ENCODE measurements around the gene SLC35E1. TPM values are rescaled to one million over a fixed set of nuclear protein-coding genes. Genes with fewer than 3 reads are reported as not detected.

SLC35E1 gene
- total RNA-seq, 1 experiment from 2014 or later = 49.1 TPM

DNA sequence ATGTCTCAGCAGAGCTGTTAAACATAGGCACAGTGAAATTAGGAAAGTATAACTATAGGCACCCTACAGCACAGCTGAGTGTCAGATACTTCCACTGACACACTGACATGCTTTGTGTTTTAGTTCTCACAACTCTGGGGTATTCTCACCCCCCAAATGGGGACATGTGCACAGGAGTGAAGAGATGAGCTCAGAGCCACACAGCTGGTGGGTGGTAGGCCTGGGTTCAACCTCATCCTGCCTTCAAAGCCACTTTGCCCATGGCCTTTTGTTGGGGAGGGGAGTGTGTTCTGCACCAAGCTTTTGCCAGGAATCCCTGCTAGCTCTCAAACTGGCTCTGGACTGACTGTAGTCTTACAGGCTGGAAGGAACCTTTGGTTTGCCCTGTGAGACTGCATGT, 1.7 kb upstream of the SLC35E1 start:
- H3K27me3 ChIP-seq (ENCODE audit: insufficient read depth, low read length) = no peaks in the 10 kb centered on the region
- no peak overlapping the region for H3K27ac ChIP-seq (ENCODE audit: low read depth, low read length)
- no peak for TF ChIP-seq POLR2A (IDR thresholded peaks at IDR 0.05; ENCODE audit: borderline replicate concordance, extremely low read depth, insufficient read depth, insufficient read length)
- no peak for TF ChIP-seq SP1 (IDR thresholded peaks at IDR 0.05; ENCODE audit: low read depth)
- TF ChIP-seq EZH2 (IDR thresholded peaks at IDR 0.05) = no peak
- TF ChIP-seq SRF (IDR thresholded peaks at IDR 0.05; ENCODE audit: low read depth) = no peak
- no peak for TF ChIP-seq TCF7L2 (IDR thresholded peaks at IDR 0.05; ENCODE audit: borderline replicate concordance, extremely low read depth, insufficient read depth, insufficient read length)
- TF ChIP-seq SIN3A (IDR thresholded peaks at IDR 0.05; ENCODE audit: low read depth) = no peak
- no peak for TF ChIP-seq ZFX (IDR thresholded peaks at IDR 0.05)
- TF ChIP-seq EGR1 (IDR thresholded peaks at IDR 0.05; ENCODE audit: low read depth) = no peak
- TF ChIP-seq JUND (IDR thresholded peaks at IDR 0.05) = no peak
- peaks cover 23 to 24% of the 10 kb centered on the region in 2 experiments; a peak in 3 of 4 replicates for H3K36me3 ChIP-seq (ENCODE audit: control insufficient read depth in 1 of 2, insufficient read depth in 2 of 2, low read length in 2 of 2)
- peak overlapping the region; percentile 85; the same call in 1 of the 2 replicates for H3K9ac ChIP-seq (ENCODE audit: low read length)
- H4K20me1 ChIP-seq (ENCODE audit: insufficient read depth) = no peaks in the 10 kb centered on the region
- DNase-seq (ENCODE audit: low read depth, low spot score) = no peak
- BruUV-seq (replicated peaks) = no TSS peak
- no peaks in the 10 kb centered on the region for H3K9me3 ChIP-seq (ENCODE audit: control insufficient read depth in 1 of 2, insufficient read depth in 1 of 2, low read depth in 1 of 2, low read length in 2 of 2)
- H3K4me3 ChIP-seq (replicated peaks in 1 of 2; ENCODE audit: low read depth in 1 of 2, low read length in 2 of 2) = peak overlapping the region in 1 of 2 experiments; percentile 87; a peak in 2 of 4 replicates
- ChIA-PET RAD21 (ENCODE audit: low non-redundant PET in 1 of 2, low total read pairs in 2 of 2, uncharacterized antibody in 2 of 2, unreplicated experiment in 2 of 2) (no interaction called here), CTCF (no interaction called here), POLR2A (interaction anchor here (1.2 to 1.8 kb wide), 2 partner anchors 11 to 54 kb away, joined by 3 to 6 read pairs; partner anchors contain the start of gene MED26)
- H2AFZ ChIP-seq (ENCODE audit: low read depth, low read length, poor library complexity, severe bottlenecking) = no peak overlapping the region
- H3K4me2 ChIP-seq (ENCODE audit: low read length) = peak overlapping the region; percentile 90
- H3K9me2 ChIP-seq (ENCODE audit: insufficient read depth) = no peaks in the 10 kb centered on the region
- ATAC-seq = no peak
- peaks cover 87% of the 10 kb centered on the region for H3K79me2 ChIP-seq (ENCODE audit: insufficient read depth, low read length)
- intact Hi-C loops (cut with micrococcal nuclease) = no loop called here
- peaks cover 12 to 38% of the 10 kb centered on the region in 2 experiments for H3K4me1 ChIP-seq (ENCODE audit: control insufficient read depth in 1 of 2, insufficient read depth in 2 of 2, low read length in 2 of 2)

DNA sequence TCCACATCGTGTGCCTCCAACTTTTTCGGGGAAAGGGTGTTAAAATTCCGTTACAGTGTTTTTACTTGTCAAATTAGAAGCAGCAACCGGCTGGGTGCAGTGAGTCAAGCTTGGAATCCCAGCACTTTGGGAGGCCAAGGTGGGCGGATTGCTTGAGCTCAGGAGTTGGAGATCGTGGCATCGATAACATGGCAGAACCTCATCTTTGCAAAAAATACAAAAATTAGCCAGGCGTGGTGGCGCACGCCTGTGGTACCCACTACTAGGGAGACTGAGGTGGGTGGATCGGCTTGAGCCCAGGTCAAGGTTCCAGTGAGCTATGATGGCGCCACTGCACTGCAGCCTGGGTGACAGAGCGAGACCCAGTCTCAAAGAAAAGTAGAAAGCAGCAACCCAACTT, 1.1 kb upstream of the SLC35E1 start:
- CTCF ChIA-PET = interaction anchor here (1.4 kb wide), 1 partner anchor 11 kb away, joined by 4 read pairs; no protein-coding TSS in a partner anchor
- Histone ChIP-seq H3K4me3 (replicated peaks in 1 of 2; ENCODE audit: low read depth in 1 of 2, low read length in 2 of 2) (peak overlapping the region; percentile 76 to 87), H3K9me3 (ENCODE audit: control insufficient read depth in 1 of 2, insufficient read depth in 1 of 2, low read depth in 1 of 2, low read length in 2 of 2) (no peaks in the 10 kb centered on the region), H2AFZ (ENCODE audit: low read depth, low read length, poor library complexity, severe bottlenecking) (no peak overlapping the region), H4K20me1 (ENCODE audit: insufficient read depth) (no peaks in the 10 kb centered on the region), H3K4me2 (ENCODE audit: low read length) (peak overlapping the region; percentile 90), H3K27me3 (ENCODE audit: insufficient read depth, low read length) (no peaks in the 10 kb centered on the region), H3K4me1 (ENCODE audit: control insufficient read depth in 1 of 2, insufficient read depth in 2 of 2, low read length in 2 of 2) (peaks cover 12 to 42% of the 10 kb centered on the region in 2 experiments), H3K36me3 (ENCODE audit: control insufficient read depth in 1 of 2, insufficient read depth in 2 of 2, low read length in 2 of 2) (peaks cover 23 to 24% of the 10 kb centered on the region in 2 experiments; a peak in 3 of 4 replicates), H3K9me2 (ENCODE audit: insufficient read depth) (no peaks in the 10 kb centered on the region), H3K9ac (ENCODE audit: low read length) (peak overlapping the region; percentile 85), H3K27ac (ENCODE audit: low read depth, low read length) (peak overlapping the region; percentile 82), H3K79me2 (ENCODE audit: insufficient read depth, low read length) (peaks cover 86% of the 10 kb centered on the region)
- no peak for DNase-seq (ENCODE audit: low read depth, low spot score)
- POLR2A ChIA-PET = interaction anchor here (1.2 to 1.8 kb wide), 2 partner anchors 11 to 55 kb away, joined by 3 to 6 read pairs; partner anchors contain the start of gene MED26
- TF ChIP-seq ZNF274 (IDR thresholded peaks at IDR 0.05; ENCODE audit: low read depth, low read length) (no peak), ZFX (IDR thresholded peaks at IDR 0.05) (no peak), JUND (IDR thresholded peaks at IDR 0.05) (no peak), ELF1 (IDR thresholded peaks at IDR 0.05; ENCODE audit: borderline replicate concordance, low read depth) (no peak)
- TF ChIP-seq, protein P1, sequence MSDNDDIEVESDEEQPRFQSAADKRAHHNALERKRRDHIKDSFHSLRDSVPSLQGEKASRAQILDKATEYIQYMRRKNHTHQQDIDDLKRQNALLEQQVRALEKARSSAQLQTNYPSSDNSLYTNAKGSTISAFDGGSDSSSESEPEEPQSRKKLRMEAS (IDR thresholded peaks at IDR 0.05) = no peak
- TF ChIP-seq, protein P2, sequence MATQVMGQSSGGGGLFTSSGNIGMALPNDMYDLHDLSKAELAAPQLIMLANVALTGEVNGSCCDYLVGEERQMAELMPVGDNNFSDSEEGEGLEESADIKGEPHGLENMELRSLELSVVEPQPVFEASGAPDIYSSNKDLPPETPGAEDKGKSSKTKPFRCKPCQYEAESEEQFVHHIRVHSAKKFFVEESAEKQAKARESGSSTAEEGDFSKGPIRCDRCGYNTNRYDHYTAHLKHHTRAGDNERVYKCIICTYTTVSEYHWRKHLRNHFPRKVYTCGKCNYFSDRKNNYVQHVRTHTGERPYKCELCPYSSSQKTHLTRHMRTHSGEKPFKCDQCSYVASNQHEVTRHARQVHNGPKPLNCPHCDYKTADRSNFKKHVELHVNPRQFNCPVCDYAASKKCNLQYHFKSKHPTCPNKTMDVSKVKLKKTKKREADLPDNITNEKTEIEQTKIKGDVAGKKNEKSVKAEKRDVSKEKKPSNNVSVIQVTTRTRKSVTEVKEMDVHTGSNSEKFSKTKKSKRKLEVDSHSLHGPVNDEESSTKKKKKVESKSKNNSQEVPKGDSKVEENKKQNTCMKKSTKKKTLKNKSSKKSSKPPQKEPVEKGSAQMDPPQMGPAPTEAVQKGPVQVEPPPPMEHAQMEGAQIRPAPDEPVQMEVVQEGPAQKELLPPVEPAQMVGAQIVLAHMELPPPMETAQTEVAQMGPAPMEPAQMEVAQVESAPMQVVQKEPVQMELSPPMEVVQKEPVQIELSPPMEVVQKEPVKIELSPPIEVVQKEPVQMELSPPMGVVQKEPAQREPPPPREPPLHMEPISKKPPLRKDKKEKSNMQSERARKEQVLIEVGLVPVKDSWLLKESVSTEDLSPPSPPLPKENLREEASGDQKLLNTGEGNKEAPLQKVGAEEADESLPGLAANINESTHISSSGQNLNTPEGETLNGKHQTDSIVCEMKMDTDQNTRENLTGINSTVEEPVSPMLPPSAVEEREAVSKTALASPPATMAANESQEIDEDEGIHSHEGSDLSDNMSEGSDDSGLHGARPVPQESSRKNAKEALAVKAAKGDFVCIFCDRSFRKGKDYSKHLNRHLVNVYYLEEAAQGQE (IDR thresholded peaks at IDR 0.05; ENCODE audit: low read depth) = no peak
- RAD21 ChIA-PET (ENCODE audit: low non-redundant PET in 1 of 2, low total read pairs in 2 of 2, uncharacterized antibody in 2 of 2, unreplicated experiment in 2 of 2) = no interaction called here
- no TSS peak for BruUV-seq (replicated peaks)
- intact Hi-C loops (cut with micrococcal nuclease) = no loop called here
- no peak for ATAC-seq
